IPS DF 6.9 (cell line): ENCODE measurements around the gene POU3F2.

Experiments used
- DNase-seq: peaks from one replicate; pipeline ENCODE4 v3.0.0-alpha.2; 2013; ENCODE audit warnings: low read depth, low spot score
- H3K27ac ChIP-seq: one replicate; pipeline ENCODE4 v1.5.1; 2013; ENCODE audit warnings: low read length, control low read depth
- H3K27me3 ChIP-seq: 2 replicates; pipeline ENCODE4 v1.6.1; 2013; ENCODE audit warnings: mild to moderate bottlenecking, low read length; ENCODE audit not compliant: control insufficient read depth, insufficient read depth
- H3K36me3 ChIP-seq: 2 replicates; pipeline ENCODE4 v1.6.1; 2013; ENCODE audit warnings: low read length; ENCODE audit not compliant: control insufficient read depth, insufficient read depth
- H3K4me1 ChIP-seq: 2 replicates; pipeline ENCODE4 v1.6.1; 2013; ENCODE audit warnings: low read length; ENCODE audit not compliant: control insufficient read depth, insufficient read depth
- H3K4me3 ChIP-seq: 2 replicates; pipeline ENCODE4 v1.5.1; 2013; ENCODE audit warnings: mild to moderate bottlenecking, low read length
- H3K9me3 ChIP-seq: 2 replicates; pipeline ENCODE4 v1.6.1; 2013; ENCODE audit warnings: low read length, inconsistent platforms; ENCODE audit not compliant: control insufficient read depth, insufficient read depth
- WGBS: extraction: QIAGEN DNeasy Blood & Tissue Kit; methylation state at CpG from one replicate; pipeline ENCODE4 v1.1.7; 2013; ENCODE audit warnings: mixed read lengths, missing lambda C conversion rate; ENCODE audit not compliant: insufficient read length, insufficient coverage; 5-methylcytosine and 5-hydroxymethylcytosine counted together

The POU3F2 gene

GRCh38 chr6:98845211-98846020, 11.0 kb downstream of the POU3F2 start:
- peaks cover 61% of the 10 kb centered on the region for H3K27me3 ChIP-seq
- no peak overlapping the region for H3K27ac ChIP-seq
- no CpG with 5 or more reads among the region's 50 CpGs for WGBS
- no peak for DNase-seq
- H3K4me3 ChIP-seq: peak overlapping the region; percentile 31; the same call in 1 of the 2 replicates
- no peaks in the 10 kb centered on the region; the same call in 1 of the 2 replicates for H3K4me1 ChIP-seq
- no peaks in the 10 kb centered on the region for H3K9me3 ChIP-seq
- no peaks in the 10 kb centered on the region for H3K36me3 ChIP-seq

GRCh38 chr6:98846021-98846380, 11.6 kb downstream of the POU3F2 start:
- H3K27me3 ChIP-seq: peaks cover 58% of the 10 kb centered on the region
- no CpG with 5 or more reads among the region's 3 CpGs for WGBS
- no peak for DNase-seq
- no peaks in the 10 kb centered on the region for H3K9me3 ChIP-seq
- H3K27ac ChIP-seq: no peak overlapping the region
- H3K4me3 ChIP-seq: no peak overlapping the region
- no peaks in the 10 kb centered on the region for H3K36me3 ChIP-seq
- no peaks in the 10 kb centered on the region; the same call in 1 of the 2 replicates for H3K4me1 ChIP-seq

DNA sequence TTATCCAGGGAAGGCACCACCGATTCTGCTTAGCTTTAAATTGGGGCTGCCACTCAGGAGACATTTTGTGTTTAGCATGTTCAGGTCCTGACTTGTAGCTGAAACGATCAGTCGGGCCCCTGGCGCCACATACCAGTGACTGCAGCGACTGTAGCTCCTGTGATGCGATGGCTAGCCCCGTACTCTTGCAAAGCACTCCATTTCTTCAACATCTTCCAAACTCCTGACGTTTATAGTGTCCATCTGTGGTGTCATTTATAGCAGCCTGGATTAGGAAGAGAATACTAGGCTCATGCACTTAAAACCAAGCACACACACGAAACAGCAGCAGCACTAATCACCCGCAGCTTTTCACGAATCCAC, 13.0 kb downstream of the POU3F2 start:
- H3K9me3 ChIP-seq: no peaks in the 10 kb centered on the region
- WGBS: no CpG with 5 or more reads among the region's 11 CpGs
- H3K27me3 ChIP-seq: peaks cover 48% of the 10 kb centered on the region
- no peak overlapping the region for H3K27ac ChIP-seq
- H3K4me3 ChIP-seq: peak overlapping the region; percentile 41; the same call in 1 of the 2 replicates
- no peak for DNase-seq
- H3K4me1 ChIP-seq: no peaks in the 10 kb centered on the region; the same call in 1 of the 2 replicates
- no peaks in the 10 kb centered on the region for H3K36me3 ChIP-seq

GRCh38 chr6:98847779-98848538, 13.6 kb downstream of the POU3F2 start:
- no peaks in the 10 kb centered on the region for H3K36me3 ChIP-seq
- H3K4me1 ChIP-seq: no peaks in the 10 kb centered on the region; the same call in 1 of the 2 replicates
- no peak for DNase-seq
- no CpG with 5 or more reads among the region's 51 CpGs for WGBS
- peaks cover 43% of the 10 kb centered on the region for H3K27me3 ChIP-seq
- peak overlapping the region; percentile 41; the same call in 1 of the 2 replicates for H3K4me3 ChIP-seq
- H3K27ac ChIP-seq: no peak overlapping the region
- no peaks in the 10 kb centered on the region for H3K9me3 ChIP-seq

- H3K36me3 ChIP-seq: no peaks in the 10 kb centered on the region
- no peaks in the 10 kb centered on the region; the same call in 1 of the 2 replicates for H3K4me1 ChIP-seq
- peaks cover 36% of the 10 kb centered on the region; the same call in 1 of the 2 replicates for H3K27me3 ChIP-seq
- peak overlapping the region; percentile 41; the same call in 1 of the 2 replicates for H3K4me3 ChIP-seq
- no peak for DNase-seq
- H3K27ac ChIP-seq: no peak overlapping the region
- H3K9me3 ChIP-seq: no peaks in the 10 kb centered on the region
- no CpG with 5 or more reads among the region's 18 CpGs for WGBS
Measured at GRCh38 chr6:98848539-98849242, 14.3 kb downstream of the POU3F2 start.

DNA sequence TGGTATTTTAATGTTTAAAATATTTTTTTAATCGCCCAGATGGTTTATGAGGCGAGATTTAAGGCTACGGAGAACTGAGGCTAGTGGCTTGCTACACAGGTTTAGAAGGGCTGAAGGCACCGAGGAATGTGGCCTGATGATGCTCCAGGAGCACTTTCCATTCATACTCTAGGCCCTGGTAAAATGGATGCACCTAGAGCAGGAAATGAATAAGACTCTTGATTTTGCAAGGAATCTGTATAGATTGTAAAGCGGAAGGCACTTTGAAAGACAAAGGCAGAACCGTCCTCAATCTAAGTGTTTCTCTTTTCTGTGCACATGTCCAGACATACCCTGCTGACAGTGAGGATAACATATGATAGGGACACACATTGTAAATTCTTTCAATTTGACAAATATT, 30.1 kb downstream of the POU3F2 start:
- H3K27ac ChIP-seq: no peak overlapping the region
- WGBS: no CpG with 5 or more reads among the region's 6 CpGs
- DNase-seq: no peak

GRCh38 chr6:98871057-98871456, 36.7 kb downstream of the POU3F2 start:
- no peaks in the 10 kb centered on the region for H3K4me1 ChIP-seq
- H3K27ac ChIP-seq: no peak overlapping the region
- no peak overlapping the region for H3K4me3 ChIP-seq
- WGBS: no CpG with 5 or more reads among the region's 3 CpGs
- no peaks in the 10 kb centered on the region for H3K9me3 ChIP-seq
- H3K36me3 ChIP-seq: no peaks in the 10 kb centered on the region
- DNase-seq: no peak
- no peaks in the 10 kb centered on the region for H3K27me3 ChIP-seq

More for the DNA sequence above, 30.1 kb downstream of the POU3F2 start:
- Histone ChIP-seq H3K4me1 (no peaks in the 10 kb centered on the region), H3K4me3 (no peak overlapping the region), H3K27me3 (no peaks in the 10 kb centered on the region), H3K36me3 (no peaks in the 10 kb centered on the region), H3K9me3 (no peaks in the 10 kb centered on the region)

DNA sequence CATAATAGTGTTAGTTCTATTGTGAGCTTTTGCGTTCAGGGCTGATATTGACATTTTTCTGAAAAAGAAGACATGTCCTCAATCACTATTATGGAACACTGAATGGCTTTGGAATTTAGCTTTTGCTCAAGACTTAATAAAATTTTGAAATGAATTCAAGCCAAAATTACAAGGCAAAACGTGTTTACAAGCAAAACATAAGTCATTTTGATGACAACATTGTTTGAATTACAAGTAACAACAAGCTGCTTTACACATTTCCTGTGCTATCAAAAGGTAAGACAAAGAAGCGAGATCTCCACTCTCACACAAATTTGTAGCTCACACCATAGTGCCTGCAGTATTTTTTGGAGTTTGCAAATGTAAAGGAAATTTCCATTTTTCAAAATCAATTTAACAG, 37.4 kb downstream of the POU3F2 start:
- Histone ChIP-seq H3K9me3 (no peaks in the 10 kb centered on the region), H3K36me3 (no peaks in the 10 kb centered on the region), H3K4me3 (no peak overlapping the region), H3K27ac (no peak overlapping the region), H3K4me1 (no peaks in the 10 kb centered on the region), H3K27me3 (no peaks in the 10 kb centered on the region)
- no peak for DNase-seq
- WGBS: no CpG with 5 or more reads among the region's 3 CpGs

- H3K4me3 ChIP-seq: no peak overlapping the region
- H3K9me3 ChIP-seq: no peaks in the 10 kb centered on the region
- no peaks in the 10 kb centered on the region for H3K4me1 ChIP-seq
- H3K27me3 ChIP-seq: no peaks in the 10 kb centered on the region
- no peak overlapping the region for H3K27ac ChIP-seq
- WGBS: no CpG with 5 or more reads among the region's 2 CpGs
- H3K36me3 ChIP-seq: no peaks in the 10 kb centered on the region
- DNase-seq: no peak
Measured at GRCh38 chr6:98875375-98875774, 41.0 kb downstream of the POU3F2 start.

- Histone ChIP-seq H3K27me3 (no peaks in the 10 kb centered on the region), H3K36me3 (no peaks in the 10 kb centered on the region), H3K27ac (no peak overlapping the region), H3K9me3 (no peaks in the 10 kb centered on the region), H3K4me3 (no peak overlapping the region), H3K4me1 (no peaks in the 10 kb centered on the region)
- no CpG with 5 or more reads among the region's 1 CpG for WGBS
- DNase-seq: no peak
Measured at GRCh38 chr6:98877250-98877649, 42.9 kb downstream of the POU3F2 start.
